ENCODE results near the gene GAS7. TPM values are rescaled to one million over a fixed set of nuclear protein-coding genes. Genes with fewer than 3 reads are reported as not detected.

GAS7 gene
- total RNA-seq, 2 donors from 2014 or later = 79.7 to 113 TPM

DNA sequence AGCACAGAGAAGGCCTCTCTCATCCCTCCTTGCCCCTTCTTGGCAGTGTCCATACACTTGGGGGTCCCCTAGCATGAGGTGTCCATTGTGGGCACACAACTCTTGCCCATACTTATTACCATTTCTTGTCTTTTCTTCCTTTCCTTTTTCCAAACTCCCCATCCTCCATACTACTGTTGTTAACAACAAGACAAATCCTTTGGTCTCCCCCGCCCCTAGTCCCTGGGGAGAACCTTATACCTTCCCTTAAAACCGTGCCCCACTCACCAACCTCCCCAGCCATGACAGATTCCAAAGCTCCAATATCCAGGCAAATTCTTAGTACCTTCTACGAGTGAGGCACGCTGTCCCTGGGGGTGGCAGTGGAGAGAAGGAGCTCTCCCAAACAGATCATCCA, 82.9 kb downstream of the GAS7 start:
- peaks cover 0 to 77% of the 10 kb centered on the region in 2 donors for H3K4me1 ChIP-seq
- TF ChIP-seq, protein P1, sequence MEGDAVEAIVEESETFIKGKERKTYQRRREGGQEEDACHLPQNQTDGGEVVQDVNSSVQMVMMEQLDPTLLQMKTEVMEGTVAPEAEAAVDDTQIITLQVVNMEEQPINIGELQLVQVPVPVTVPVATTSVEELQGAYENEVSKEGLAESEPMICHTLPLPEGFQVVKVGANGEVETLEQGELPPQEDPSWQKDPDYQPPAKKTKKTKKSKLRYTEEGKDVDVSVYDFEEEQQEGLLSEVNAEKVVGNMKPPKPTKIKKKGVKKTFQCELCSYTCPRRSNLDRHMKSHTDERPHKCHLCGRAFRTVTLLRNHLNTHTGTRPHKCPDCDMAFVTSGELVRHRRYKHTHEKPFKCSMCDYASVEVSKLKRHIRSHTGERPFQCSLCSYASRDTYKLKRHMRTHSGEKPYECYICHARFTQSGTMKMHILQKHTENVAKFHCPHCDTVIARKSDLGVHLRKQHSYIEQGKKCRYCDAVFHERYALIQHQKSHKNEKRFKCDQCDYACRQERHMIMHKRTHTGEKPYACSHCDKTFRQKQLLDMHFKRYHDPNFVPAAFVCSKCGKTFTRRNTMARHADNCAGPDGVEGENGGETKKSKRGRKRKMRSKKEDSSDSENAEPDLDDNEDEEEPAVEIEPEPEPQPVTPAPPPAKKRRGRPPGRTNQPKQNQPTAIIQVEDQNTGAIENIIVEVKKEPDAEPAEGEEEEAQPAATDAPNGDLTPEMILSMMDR (IDR thresholded peaks at IDR 0.05) = no peak
- no peak for DNase-seq (ENCODE audit: low spot score)
- H3K9me3 ChIP-seq = no peaks in the 10 kb centered on the region
- no peaks in the 10 kb centered on the region for H3K36me3 ChIP-seq
- H3K27ac ChIP-seq = peak overlapping the region; percentile 92 to 97
- H3K27me3 ChIP-seq = no peaks in the 10 kb centered on the region
- H3K4me3 ChIP-seq = peak overlapping the region in 1 of 2 donors; percentile 28

DNA sequence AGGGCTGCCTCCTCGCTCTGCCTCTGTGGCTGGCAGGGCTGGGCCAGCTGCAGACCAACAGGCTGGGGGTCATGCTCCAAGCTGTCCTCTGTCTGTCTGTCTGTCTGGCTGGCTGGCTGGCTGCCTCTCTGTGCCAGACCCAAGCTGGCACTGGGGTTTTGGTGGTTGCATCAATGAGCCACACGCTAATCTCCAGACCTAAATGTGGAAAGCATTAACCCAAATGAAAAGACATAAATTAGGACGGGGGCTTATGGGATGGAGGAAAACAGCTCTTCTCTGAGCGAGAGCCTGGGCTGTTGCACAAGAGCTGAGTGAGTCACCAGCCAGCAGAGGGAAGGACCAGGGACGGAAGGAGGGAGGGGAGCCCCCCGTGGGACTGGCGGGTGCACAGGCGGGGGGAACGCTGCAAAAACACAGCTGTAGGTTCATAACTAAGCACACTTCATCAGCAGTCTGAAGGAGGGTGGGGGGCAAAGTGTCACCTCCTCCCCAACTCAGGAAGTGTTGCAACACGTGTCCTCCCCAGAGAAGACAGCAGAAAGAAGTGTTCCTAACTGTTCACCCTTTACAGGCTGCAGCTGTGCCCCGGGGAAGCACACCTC, 83.4 kb downstream of the GAS7 start:
- Histone ChIP-seq H3K9me3 (no peaks in the 10 kb centered on the region), H3K27ac (peak overlapping the region; percentile 92 to 97), H3K27me3 (no peaks in the 10 kb centered on the region), H3K4me3 (peak overlapping the region in 1 of 2 donors; percentile 28), H3K4me1 (peaks cover 0 to 72% of the 10 kb centered on the region in 2 donors), H3K36me3 (no peaks in the 10 kb centered on the region)
- peak; percentile 98 for DNase-seq (ENCODE audit: low spot score)
- TF ChIP-seq, protein P1 (IDR thresholded peaks at IDR 0.05) = no peak

DNA sequence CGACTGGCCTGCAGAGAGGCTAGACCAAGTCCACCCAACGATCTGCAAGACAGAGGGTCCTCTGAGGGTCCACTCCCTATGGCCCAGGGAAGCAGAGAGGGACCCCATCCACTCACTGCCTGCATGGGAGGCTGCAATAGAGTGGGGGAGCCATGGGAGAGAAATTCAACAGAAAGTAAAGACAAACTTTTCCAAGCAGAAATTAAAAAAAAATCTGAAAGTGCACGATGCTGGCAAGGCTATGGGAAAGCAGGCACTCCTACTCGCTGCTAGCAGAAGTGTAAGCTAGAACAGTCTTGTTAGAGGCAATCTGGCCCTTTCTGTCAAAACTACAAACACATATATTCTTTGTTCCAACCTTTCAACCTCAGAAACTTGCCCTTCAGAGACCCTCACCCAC, 85.4 kb downstream of the GAS7 start:
- Histone ChIP-seq H3K4me3 (no peak overlapping the region), H3K27ac (peak overlapping the region; percentile 92 to 97), H3K27me3 (no peaks in the 10 kb centered on the region), H3K36me3 (no peaks in the 10 kb centered on the region), H3K4me1 (peaks cover 0 to 63% of the 10 kb centered on the region in 2 donors), H3K9me3 (no peaks in the 10 kb centered on the region)
- DNase-seq (ENCODE audit: low spot score) = no peak
- TF ChIP-seq, protein P1 (IDR thresholded peaks at IDR 0.05) = no peak

DNA sequence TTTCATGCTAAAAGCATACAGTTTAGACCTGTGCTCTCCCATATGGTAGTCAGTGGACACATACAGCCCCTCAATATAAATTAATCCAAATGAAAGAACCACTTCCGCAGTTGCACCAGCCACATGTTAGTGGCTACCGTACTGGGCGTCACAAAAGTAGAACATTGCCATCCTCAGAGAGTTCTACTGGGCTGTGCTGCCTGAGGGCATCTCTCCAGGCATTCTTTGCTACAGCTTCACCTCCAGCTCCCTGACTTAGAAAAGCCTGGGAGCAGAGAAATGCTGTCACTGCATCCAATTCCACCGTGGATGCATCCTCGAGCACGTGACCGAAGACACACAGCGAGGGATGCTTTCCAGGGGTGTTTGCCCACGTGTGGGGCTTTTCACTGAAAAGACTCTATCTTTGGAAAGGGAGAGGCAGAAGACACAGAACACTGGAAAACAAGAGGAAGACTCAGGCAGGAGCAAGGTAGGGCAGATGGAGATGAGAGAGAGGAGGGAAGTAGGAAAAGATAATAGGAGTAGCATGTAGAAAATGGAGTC, 86.4 kb downstream of the GAS7 start:
- TF ChIP-seq, protein P1 (IDR thresholded peaks at IDR 0.05) = no peak
- Histone ChIP-seq H3K27me3 (no peaks in the 10 kb centered on the region), H3K4me1 (peaks cover 0 to 53% of the 10 kb centered on the region in 2 donors), H3K36me3 (no peaks in the 10 kb centered on the region), H3K27ac (peak overlapping the region; percentile 92 to 97), H3K9me3 (no peaks in the 10 kb centered on the region), H3K4me3 (no peak overlapping the region)
- DNase-seq (ENCODE audit: low spot score) = no peak

DNA sequence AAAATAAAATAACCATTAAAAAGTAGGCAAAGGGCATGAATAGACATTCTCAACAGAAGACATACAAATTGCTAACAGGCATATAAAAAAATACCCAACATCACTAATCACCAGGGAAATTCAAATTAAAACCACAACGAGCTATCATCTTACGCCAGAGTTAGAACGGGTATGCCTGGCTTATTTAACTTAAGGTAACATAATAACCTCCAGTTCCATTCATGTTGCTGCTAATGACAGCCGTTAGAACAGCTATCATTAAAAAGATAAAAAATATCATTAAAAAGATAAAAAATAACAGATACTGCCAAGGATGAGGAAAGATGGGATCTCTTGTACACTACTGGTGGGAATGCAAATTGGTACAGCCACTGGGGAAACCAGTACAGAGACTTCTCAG, 89.3 kb downstream of the GAS7 start:
- peaks cover 0 to 41% of the 10 kb centered on the region in 2 donors for H3K4me1 ChIP-seq

More for the DNA sequence above, 89.3 kb downstream of the GAS7 start:
- Histone ChIP-seq H3K9me3 (no peaks in the 10 kb centered on the region), H3K27ac (peak overlapping the region in 1 of 2 donors; percentile 20), H3K4me3 (no peak overlapping the region), H3K36me3 (no peaks in the 10 kb centered on the region), H3K27me3 (no peaks in the 10 kb centered on the region)
- TF ChIP-seq, protein P1 (IDR thresholded peaks at IDR 0.05) = no peak
- no peak for DNase-seq (ENCODE audit: low spot score)

Measured in right atrium auricular region (tissue), 2 donors.